PC-3 (cell line): ENCODE results near the gene CDH19. TPM values are rescaled to one million over a fixed set of nuclear protein-coding genes. Genes with fewer than 3 reads are reported as not detected.

Experiments used
- ATAC-seq: fragments of 200-7000 bp; cut with Tn5 transposase; 2 replicates; pipeline ENCODE4 v1.9.1; 2020; ENCODE audit warnings: mild to moderate bottlenecking, moderate library complexity
- Bru-seq: library from RNA; stranded (reverse); fragments of 400-500 nt; gene quantifications from one replicate; lab custom pipeline; 2021; lab: Mats Ljungman, UMichigan
- BruChase-seq, 2 experiments: library from RNA; stranded (reverse); fragments of 400-500 nt; gene quantifications; one replicate each; lab custom pipeline; 2021; lab: Mats Ljungman, UMichigan
- BruUV-seq: library from RNA; stranded (reverse); fragments of 400-500 nt; replicated peaks from 2 replicates; lab custom pipeline; 2021; lab: Mats Ljungman, UMichigan
- CTCF ChIA-PET: fragments of 300-600 bp; sonication (Branson Sonifier 250); formaldehyde crosslinking; loops from one replicate; lab custom pipeline; 2022; ENCODE audit warnings: antibody characterized with exemption; lab: Charles Lee
- POLR2A ChIA-PET: fragments of 300-600 bp; sonication (Branson Sonifier 250); formaldehyde crosslinking; loops from one replicate; lab custom pipeline; 2022; ENCODE audit warnings: antibody characterized with exemption; ENCODE audit not compliant: unreplicated experiment; lab: Charles Lee
- DNase-seq: peaks from one replicate; pipeline ENCODE4 v3.0.0-alpha.2; 2015
- H2AFZ ChIP-seq: fragments of 300-600 bp; sonication (generic); 2 replicates; pipeline ENCODE4 v1.6.0; 2016; ENCODE audit warnings: antibody characterized with exemption, low read length
- H3F3A ChIP-seq: fragments of 300-600 bp; sonication (generic); one replicate; pipeline ENCODE4 v1.6.0; 2017; ENCODE audit warnings: antibody characterized with exemption, low read length, control low read depth, mild to moderate bottlenecking; ENCODE audit not compliant: unreplicated experiment
- H3K27ac ChIP-seq: fragments of 300-600 bp; sonication (generic); 2 replicates; pipeline ENCODE4 v1.5.1; 2016; ENCODE audit warnings: mild to moderate bottlenecking, low read length
- H3K27me3 ChIP-seq: fragments of 300-600 bp; sonication (generic); 2 replicates; pipeline ENCODE4 v1.6.1; 2016; ENCODE audit warnings: low read length, mixed read lengths
- H3K36me3 ChIP-seq: fragments of 300-600 bp; sonication (generic); 2 replicates; pipeline ENCODE4 v1.6.1; 2016; ENCODE audit warnings: low read depth, mixed run types, low read length, mixed read lengths
- H3K4me1 ChIP-seq: fragments of 300-600 bp; sonication (generic); 2 replicates; pipeline ENCODE4 v1.5.1; 2016; ENCODE audit warnings: low read length; ENCODE audit not compliant: insufficient read depth
- H3K4me2 ChIP-seq: fragments of 300-600 bp; sonication (generic); 2 replicates; pipeline ENCODE4 v1.6.0; 2016; ENCODE audit warnings: low read length
- H3K4me3 ChIP-seq: fragments of 300-600 bp; sonication (generic); 2 replicates; pipeline ENCODE4 v1.5.1; 2016; ENCODE audit warnings: mild to moderate bottlenecking, low read length, mixed read lengths
- H3K79me2 ChIP-seq: fragments of 300-600 bp; sonication (generic); 2 replicates; pipeline ENCODE4 v1.6.1; 2017; ENCODE audit warnings: low read length, mixed read lengths
- H3K9ac ChIP-seq: fragments of 300-600 bp; sonication (generic); 2 replicates; pipeline ENCODE4 v1.6.0; 2016; ENCODE audit warnings: mild to moderate bottlenecking, low read length
- H3K9me2 ChIP-seq: fragments of 300-600 bp; sonication (generic); replicated peaks from 2 replicates; pipeline ENCODE4 v1.6.1; 2016; ENCODE audit warnings: mixed run types, low read length, mixed read lengths
- H3K9me3 ChIP-seq: fragments of 300-600 bp; sonication (generic); 2 replicates; pipeline ENCODE4 v1.6.1; 2016; ENCODE audit warnings: low read length, mixed read lengths
- H4K20me1 ChIP-seq: fragments of 300-600 bp; sonication (generic); 2 replicates; pipeline ENCODE4 v1.6.1; 2016; ENCODE audit warnings: low read length, mixed read lengths
- CTCF ChIP-seq: fragments of 300-600 bp; sonication (generic); conservative IDR thresholded peaks from 2 replicates; pipeline ENCODE4 v1.5.1; 2017; ENCODE audit warnings: antibody characterized with exemption, low read depth, mild to moderate bottlenecking, low read length
- EZH2 ChIP-seq: fragments of 300-600 bp; sonication (generic); IDR thresholded peaks from one replicate; pipeline ENCODE4 v1.6.1; 2017; ENCODE audit warnings: antibody characterized with exemption, mild to moderate bottlenecking, low read length; ENCODE audit not compliant: unreplicated experiment
- EZH2phosphoT487 ChIP-seq: fragments of 300-600 bp; sonication (generic); IDR thresholded peaks from 2 replicates; pipeline ENCODE4 v1.6.1; 2018; ENCODE audit warnings: mild to moderate bottlenecking, antibody characterized with exemption, low read length, borderline replicate concordance
- intact Hi-C: fragments of 100-400 bp; cut with micrococcal nuclease; formaldehyde crosslinking; loops from 2 replicates; pipeline ENCODE4 v1.9.0; 2023
- long read RNA-seq: library from polyadenylated mRNA; unstranded; transcript quantifications from one replicate; pipeline ENCODE4 v2.0.0, GENCODE V29; 2021; ENCODE audit not compliant: unreplicated experiment
- total RNA-seq: library from RNA; depleted of rRNA; stranded (reverse); fragments of >200 nt; gene quantifications from 2 replicates; pipeline ENCODE4 v1.2.3, GENCODE V29; 2014; rRNA removed

Gene CDH19
- total RNA-seq (0.11 TPM in 1 of 2 replicates, not detected in the other), Bru-seq, nascent RNA (not detected), BruChase-seq, experiment 1, labeled RNA remaining after a 6-hour chase (percentile 0 among the genes with signal in this experiment), BruChase-seq, experiment 2, labeled RNA remaining after a 2-hour chase (percentile 1 among the genes with signal in this experiment)
- long read RNA-seq: 0 reads

GRCh38 chr18:66603941-66604627, at the start of gene CDH19:
TSS of gene CDH19 (minus strand) at chr18:66604090. CDS start at chr18:66572204, 31,886 bp downstream.
- no peaks in the 10 kb centered on the region for H4K20me1 ChIP-seq
- H3K27me3 ChIP-seq: no peaks in the 10 kb centered on the region
- no peaks in the 10 kb centered on the region for H3K9me3 ChIP-seq
- no peak within 1 kb of the TSS for H2AFZ ChIP-seq
- DNase-seq (no peak), ATAC-seq (no peak)
- H3K36me3 ChIP-seq: no peaks in the 10 kb centered on the region
- no peaks in the 10 kb centered on the region for H3F3A ChIP-seq
- H3K27ac ChIP-seq: no peak within 1 kb of the TSS
- no peak for TF ChIP-seq EZH2
- no peak for TF ChIP-seq EZH2phosphoT487
- no peak for TF ChIP-seq CTCF
- CTCF ChIA-PET: no interaction called here
- H3K9ac ChIP-seq: no peak within 1 kb of the TSS
- POLR2A ChIA-PET: no interaction called here
- H3K79me2 ChIP-seq: no peaks in the 10 kb centered on the region
- intact Hi-C loops: no loop called here
- no peak within 1 kb of the TSS for H3K4me2 ChIP-seq
- no TSS peak for BruUV-seq
- H3K4me1 ChIP-seq: peaks cover 4% of the 10 kb centered on the region; the same call in 1 of the 2 replicates
- H3K4me3 ChIP-seq: no peak within 1 kb of the TSS
- no peaks in the 10 kb centered on the region for H3K9me2 ChIP-seq

GRCh38 chr18:66647671-66648070, 43.8 kb upstream of the CDH19 start:
- H3K9ac ChIP-seq: no peak overlapping the region
- no peak overlapping the region for H3K27ac ChIP-seq
- TF ChIP-seq CTCF: no peak
- TF ChIP-seq EZH2: no peak
- no TSS peak for BruUV-seq
- no peak overlapping the region for H2AFZ ChIP-seq
- ChIA-PET POLR2A (no interaction called here), CTCF (no interaction called here)
- no peak overlapping the region for H3K4me3 ChIP-seq
- H3K9me3 ChIP-seq: no peaks in the 10 kb centered on the region
- H3K27me3 ChIP-seq: no peaks in the 10 kb centered on the region
- H3F3A ChIP-seq: no peaks in the 10 kb centered on the region
- 0 out of 2 replicates have a peak, but pooled peaks cover 4% of the 10 kb centered on the region for H3K9me2 ChIP-seq
- H4K20me1 ChIP-seq: no peaks in the 10 kb centered on the region
- no peak for DNase-seq
- H3K79me2 ChIP-seq: no peaks in the 10 kb centered on the region
- peaks cover 8% of the 10 kb centered on the region; the same call in 1 of the 2 replicates for H3K4me1 ChIP-seq
- no peak for ATAC-seq
- no peaks in the 10 kb centered on the region for H3K36me3 ChIP-seq
- intact Hi-C loops: no loop called here
- H3K4me2 ChIP-seq: no peak overlapping the region

- DNase-seq (peak; percentile 56), ATAC-seq (peak; percentile 91)
- Histone ChIP-seq H3K9me3 (no peaks in the 10 kb centered on the region), H3K4me1 (peaks cover 8% of the 10 kb centered on the region; the same call in 1 of the 2 replicates), H3K4me3 (no peak overlapping the region), H3K27ac (no peak overlapping the region), H3K36me3 (no peaks in the 10 kb centered on the region), H3F3A (no peaks in the 10 kb centered on the region), H2AFZ (no peak overlapping the region), H3K4me2 (no peak overlapping the region), H3K9ac (no peak overlapping the region), H4K20me1 (no peaks in the 10 kb centered on the region), H3K79me2 (no peaks in the 10 kb centered on the region), H3K27me3 (no peaks in the 10 kb centered on the region), H3K9me2 (0 out of 2 replicates have a peak, but pooled peaks cover 4% of the 10 kb centered on the region)
- intact Hi-C loops: no loop called here
- TF ChIP-seq EZH2phosphoT487 (no peak), EZH2 (no peak), CTCF (no peak)
- no TSS peak for BruUV-seq
- ChIA-PET CTCF (no interaction called here), POLR2A (no interaction called here)
Observed at GRCh38 chr18:66646609-66647008, 42.7 kb upstream of the CDH19 start.
